GM21619 (cell line): ENCODE measurements around the gene TMEM238L.

Source experiments
- ATAC-seq: cut with Tn5 transposase; IDR thresholded peaks from one replicate; pipeline ENCODE4 v1.9.1; 2021; ENCODE audit not compliant: unreplicated experiment

The TMEM238L gene

GRCh38 chr17:10748531-10749181 lies 55.2 kb downstream of the TMEM238L start:
- no peak for ATAC-seq

GRCh38 chr17:10745231-10745630 lies 58.7 kb downstream of the TMEM238L start:
- no peak for ATAC-seq
